Anterior cingulate cortex (tissue), 58 donors: ENCODE data around the gene TST.
A peak's percentile ranks its signal among the peaks of the same experiment; 100 is the strongest.

Source experiments
- DNase-seq, 58 donors: peaks; one replicate each; lab custom pipeline; 2025; lab: John Stamatoyannopoulos, UW

Gene TST

GRCh38 chr22:37019309-37020191 is at the start of gene TST, which contains the start of gene MPST:
TSS of gene TST (minus strand) at chr22:37019447. CDS start at chr22:37018732, 715 bp downstream.
TSS of gene MPST (plus strand) at chr22:37019742. CDS start at chr22:37019837, 95 bp downstream.
- peak in 54 of 58 donors; percentile 26 to 83 (median 72) for DNase-seq

- DNase-seq, result no peak
Observed at GRCh38 chr22:37068859-37069258, 49.6 kb upstream of the TST start.

GRCh38 chr22:37067428-37067827 is 48.2 kb upstream of the TST start:
- no peak for DNase-seq

- DNase-seq, result no peak
Observed at GRCh38 chr22:37065961-37066360, 46.7 kb upstream of the TST start.

- DNase-seq, result no peak
Observed at GRCh38 chr22:37065180-37065579, 45.9 kb upstream of the TST start.

GRCh38 chr22:37064553-37064952 is 45.3 kb upstream of the TST start:
- no peak for DNase-seq

GRCh38 chr22:37063431-37064420 is 44.5 kb upstream of the TST start:
- no peak for DNase-seq

- no peak for DNase-seq
Observed at GRCh38 chr22:37062702-37063381, 43.6 kb upstream of the TST start.

- peak in 1 of 58 donors; percentile 35 for DNase-seq
Observed at GRCh38 chr22:37062376-37062675, 43.1 kb upstream of the TST start.

GRCh38 chr22:37061611-37062375 is 42.5 kb upstream of the TST start:
- DNase-seq, result no peak

- DNase-seq, result peak in 1 of 58 donors; percentile 63
Observed at GRCh38 chr22:37060801-37061610, 41.8 kb upstream of the TST start.

GRCh38 chr22:37059876-37060449 is 40.7 kb upstream of the TST start:
- no peak for DNase-seq

- DNase-seq, result no peak
Observed at GRCh38 chr22:37058917-37059701, 39.9 kb upstream of the TST start.

- no peak for DNase-seq
Observed at GRCh38 chr22:37057796-37058510, 38.7 kb upstream of the TST start.

GRCh38 chr22:37057226-37057625 is 38.0 kb upstream of the TST start:
- no peak for DNase-seq

- DNase-seq, result no peak
Observed at GRCh38 chr22:37056246-37056645, 37.0 kb upstream of the TST start.
